Hepatocyte (in vitro differentiated cells): ENCODE data around the gene PKD1L1.
"Not testable (repeated sequence)": the region's sequence is repeated elsewhere in the genome, so short reads cannot be mapped to it uniquely, and the experiment has no call there.

ENCODE experiments used
- EZH2 ChIP-seq: fragments of 200-600 bp; sonication (generic); IDR thresholded peaks from 2 replicates; pipeline ENCODE4 v1.6.1; 2016; ENCODE audit warnings: antibody characterized with exemption, mild to moderate bottlenecking, borderline replicate concordance
- TF ChIP-seq, protein P1 (sequence below): fragments of 200-600 bp; sonication (generic); IDR thresholded peaks from 2 replicates; pipeline ENCODE4 v1.5.1; 2016; ENCODE audit warnings: antibody characterized with exemption, mild to moderate bottlenecking; ENCODE audit not compliant: poor library complexity

DNA sequence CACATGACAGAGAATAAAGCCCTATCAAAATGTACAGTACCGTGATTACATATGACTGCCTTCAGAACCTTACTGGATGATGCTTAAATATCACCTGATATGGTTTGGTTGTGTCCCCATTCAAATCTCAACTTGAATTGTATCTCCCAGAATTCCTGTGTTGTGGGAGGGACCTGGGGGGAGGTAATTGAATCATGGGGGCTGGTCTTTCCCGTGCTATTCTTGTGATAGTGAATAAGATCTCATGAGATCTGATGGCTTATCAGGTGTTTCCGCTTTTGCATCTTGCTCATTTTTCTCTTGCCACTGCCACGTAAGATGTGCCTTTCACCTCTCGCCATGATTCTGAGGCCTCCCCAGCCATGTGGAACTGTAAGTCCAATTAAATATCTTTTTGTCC, 155.1 kb downstream of the PKD1L1 start:
- not testable (repeated sequence) for TF ChIP-seq EZH2
- TF ChIP-seq, protein P1, sequence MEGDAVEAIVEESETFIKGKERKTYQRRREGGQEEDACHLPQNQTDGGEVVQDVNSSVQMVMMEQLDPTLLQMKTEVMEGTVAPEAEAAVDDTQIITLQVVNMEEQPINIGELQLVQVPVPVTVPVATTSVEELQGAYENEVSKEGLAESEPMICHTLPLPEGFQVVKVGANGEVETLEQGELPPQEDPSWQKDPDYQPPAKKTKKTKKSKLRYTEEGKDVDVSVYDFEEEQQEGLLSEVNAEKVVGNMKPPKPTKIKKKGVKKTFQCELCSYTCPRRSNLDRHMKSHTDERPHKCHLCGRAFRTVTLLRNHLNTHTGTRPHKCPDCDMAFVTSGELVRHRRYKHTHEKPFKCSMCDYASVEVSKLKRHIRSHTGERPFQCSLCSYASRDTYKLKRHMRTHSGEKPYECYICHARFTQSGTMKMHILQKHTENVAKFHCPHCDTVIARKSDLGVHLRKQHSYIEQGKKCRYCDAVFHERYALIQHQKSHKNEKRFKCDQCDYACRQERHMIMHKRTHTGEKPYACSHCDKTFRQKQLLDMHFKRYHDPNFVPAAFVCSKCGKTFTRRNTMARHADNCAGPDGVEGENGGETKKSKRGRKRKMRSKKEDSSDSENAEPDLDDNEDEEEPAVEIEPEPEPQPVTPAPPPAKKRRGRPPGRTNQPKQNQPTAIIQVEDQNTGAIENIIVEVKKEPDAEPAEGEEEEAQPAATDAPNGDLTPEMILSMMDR: not testable (repeated sequence)
